Nephron (organoid): ENCODE measurements around the gene SHCBP1L.

Experiments
- H3K27ac Mint-ChIP-seq, 3 experiments: 2 replicates each; pipeline ENCODE4 v1.8.0; 2020; ENCODE audit warnings: mixed read lengths in 3 of 3, mild to moderate bottlenecking in 2 of 3, moderate library complexity in 1 of 3
- H3K27me3 Mint-ChIP-seq: 2 replicates; pipeline ENCODE4 v1.8.0; 2021; ENCODE audit warnings: low read depth, mild to moderate bottlenecking, moderate library complexity, mixed read lengths
- H3K36me3 Mint-ChIP-seq: 2 replicates; pipeline ENCODE4 v1.8.0; 2020; ENCODE audit warnings: low read depth, mixed read lengths
- H3K4me1 Mint-ChIP-seq: 2 replicates; pipeline ENCODE4 v1.8.0; 2020; ENCODE audit warnings: mixed read lengths
- H3K4me3 Mint-ChIP-seq, 3 experiments: 2 replicates each; pipeline ENCODE4 v1.8.0; 2020; ENCODE audit warnings: mild to moderate bottlenecking in 3 of 3, mixed read lengths in 3 of 3, moderate library complexity in 2 of 3
- H3K9me3 Mint-ChIP-seq: 2 replicates; pipeline ENCODE4 v1.8.0; 2020; ENCODE audit warnings: mixed read lengths
- CTCF ChIP-seq, 3 experiments: fragments of 200-600 bp; sonication (generic); IDR thresholded peaks; one replicate each; pipeline ENCODE4 v1.5.0; 2021; ENCODE audit warnings: antibody characterized with exemption in 3 of 3; ENCODE audit not compliant: unreplicated experiment in 3 of 3

SHCBP1L gene

GRCh38 chr1:182890927-182891610 is 61.9 kb downstream of the SHCBP1L start:
- H3K9me3 Mint-ChIP-seq: peaks cover 21% of the 10 kb centered on the region
- H3K4me1 Mint-ChIP-seq: no peaks in the 10 kb centered on the region
- no peak overlapping the region for H3K27ac Mint-ChIP-seq
- H3K27me3 Mint-ChIP-seq: peaks cover 4% of the 10 kb centered on the region
- H3K36me3 Mint-ChIP-seq: peaks cover 39% of the 10 kb centered on the region
- TF ChIP-seq CTCF (IDR thresholded peaks at IDR 0.05; ENCODE audit: unreplicated experiment in 3 of 3): no peak
- H3K4me3 Mint-ChIP-seq: no peak overlapping the region

GRCh38 chr1:182889997-182890396 is 63.0 kb downstream of the SHCBP1L start:
- H3K27ac Mint-ChIP-seq: no peak overlapping the region
- peaks cover 49% of the 10 kb centered on the region for H3K36me3 Mint-ChIP-seq
- TF ChIP-seq CTCF (IDR thresholded peaks at IDR 0.05; ENCODE audit: unreplicated experiment in 3 of 3): no peak
- H3K4me3 Mint-ChIP-seq: no peak overlapping the region
- H3K4me1 Mint-ChIP-seq: no peaks in the 10 kb centered on the region
- peaks cover 21% of the 10 kb centered on the region for H3K9me3 Mint-ChIP-seq
- peaks cover 2% of the 10 kb centered on the region for H3K27me3 Mint-ChIP-seq

GRCh38 chr1:182888736-182889531 is 64.0 kb downstream of the SHCBP1L start:
- peak overlapping the region in 2 of 3 experiments; percentile 19 to 56 for H3K27ac Mint-ChIP-seq
- no peaks in the 10 kb centered on the region for H3K4me1 Mint-ChIP-seq
- peaks cover 58% of the 10 kb centered on the region for H3K36me3 Mint-ChIP-seq
- TF ChIP-seq CTCF (IDR thresholded peaks at IDR 0.05; ENCODE audit: unreplicated experiment in 3 of 3): no peak
- H3K9me3 Mint-ChIP-seq: peaks cover 11% of the 10 kb centered on the region
- H3K27me3 Mint-ChIP-seq: no peaks in the 10 kb centered on the region
- H3K4me3 Mint-ChIP-seq: no peak overlapping the region

GRCh38 chr1:182886985-182887384 is 66.0 kb downstream of the SHCBP1L start:
- Mint-ChIP-seq H3K36me3 (peaks cover 76% of the 10 kb centered on the region), H3K9me3 (peaks cover 2% of the 10 kb centered on the region), H3K27ac (peak overlapping the region in 1 of 3 experiments; percentile 6), H3K4me3 (no peak overlapping the region), H3K4me1 (no peaks in the 10 kb centered on the region), H3K27me3 (no peaks in the 10 kb centered on the region)
- no peak for TF ChIP-seq CTCF (IDR thresholded peaks at IDR 0.05; ENCODE audit: unreplicated experiment in 3 of 3)

- H3K36me3 Mint-ChIP-seq: peaks cover 86% of the 10 kb centered on the region
- H3K4me1 Mint-ChIP-seq: no peaks in the 10 kb centered on the region
- no peak overlapping the region for H3K4me3 Mint-ChIP-seq
- H3K27ac Mint-ChIP-seq: no peak overlapping the region
- H3K9me3 Mint-ChIP-seq: no peaks in the 10 kb centered on the region
- H3K27me3 Mint-ChIP-seq: no peaks in the 10 kb centered on the region
- TF ChIP-seq CTCF (IDR thresholded peaks at IDR 0.05; ENCODE audit: unreplicated experiment in 3 of 3): no peak
These were observed 67.4 kb downstream of the SHCBP1L start for GRCh38 chr1:182885591-182885990.
